Caki2 (cell line): ENCODE measurements around the gene ATP11C. TPM values are rescaled to one million over a fixed set of nuclear protein-coding genes. Genes with fewer than 3 reads are reported as not detected.
"Not testable (repeated sequence)": the region's sequence is repeated elsewhere in the genome, so short reads cannot be mapped to it uniquely, and the experiment has no call there.

Experiments
- DNase-seq: peaks from one replicate; pipeline ENCODE4 v3.0.0-alpha.2; 2015; ENCODE audit warnings: low read depth
- in situ Hi-C: cut with HindIII; loops from 2 replicates; pipeline ENCODE4 v1.10.0; 2016; ENCODE audit warnings: low sequenced_read_pairs, low pct_unique_long_range_greater_than_20kb, mixed read lengths
- total RNA-seq: library from RNA; depleted of rRNA; stranded (reverse); fragments of >200 nt; shearing (Covaris generic); gene quantifications from 2 replicates; pipeline ENCODE4 v1.2.3, GENCODE V29; 2014; ENCODE audit warnings: low replicate concordance; rRNA removed

ATP11C gene
- total RNA-seq: 15.1 and 19.0 TPM in 2 replicates

- in situ Hi-C loops: no loop called here
- DNase-seq: peak; percentile 74
Observed at GRCh38 chrX:139932901-139933796, at the start of gene ATP11C. Gene ATP11C, minus strand, starts transcription at chrX:139933053. Its CDS starts 1,011 bp downstream, at chrX:139932042.

- DNase-seq: peak; percentile 47
- in situ Hi-C loops: no loop called here
Observed at GRCh38 chrX:139974471-139974870, 41.6 kb upstream of the ATP11C start.

- no peak for DNase-seq
- in situ Hi-C loops: no loop called here
Observed at GRCh38 chrX:139972629-139973624, 40.1 kb upstream of the ATP11C start.

- DNase-seq: no peak
- in situ Hi-C loops: no loop called here
Observed at GRCh38 chrX:139972113-139972512, 39.3 kb upstream of the ATP11C start.

- in situ Hi-C loops: no loop called here
- no peak for DNase-seq
Observed at GRCh38 chrX:139971394-139971749, 38.5 kb upstream of the ATP11C start.

GRCh38 chrX:139969286-139969685, 36.4 kb upstream of the ATP11C start:
- no peak for DNase-seq
- in situ Hi-C loops: no loop called here

GRCh38 chrX:139967750-139968149, 34.9 kb upstream of the ATP11C start:
- in situ Hi-C loops: no loop called here
- no peak for DNase-seq

- no peak for DNase-seq
- in situ Hi-C loops: no loop called here
Observed at GRCh38 chrX:139967300-139967699, 34.4 kb upstream of the ATP11C start.

- DNase-seq, in situ Hi-C loops: not testable (repeated sequence)
Observed at GRCh38 chrX:139966159-139966558, 33.3 kb upstream of the ATP11C start.

- DNase-seq: no peak
- in situ Hi-C loops: no loop called here
Observed at GRCh38 chrX:139965421-139965820, 32.6 kb upstream of the ATP11C start, which contains the start of gene CXorf66. Gene CXorf66, minus strand, starts transcription at chrX:139965521. Its CDS starts 25 bp downstream, at chrX:139965496.

GRCh38 chrX:139961091-139961490, 28.2 kb upstream of the ATP11C start:
- in situ Hi-C loops, DNase-seq: not testable (repeated sequence)

- DNase-seq: no peak
- in situ Hi-C loops: no loop called here
Observed at GRCh38 chrX:139949703-139950102, 16.9 kb upstream of the ATP11C start.

- in situ Hi-C loops: no loop called here
- no peak for DNase-seq
Observed at GRCh38 chrX:139945075-139945474, 12.2 kb upstream of the ATP11C start.

- DNase-seq: no peak
- in situ Hi-C loops: no loop called here
Observed at GRCh38 chrX:139936259-139936658, 3.4 kb upstream of the ATP11C start.

- in situ Hi-C loops: no loop called here
- DNase-seq: no peak
Observed at GRCh38 chrX:139933904-139934303, 1.1 kb upstream of the ATP11C start.

- peak; percentile 63 for DNase-seq
- in situ Hi-C loops: no loop called here
Observed at GRCh38 chrX:139932073-139932900, 566 bp downstream of the ATP11C start.

- DNase-seq: no peak
- in situ Hi-C loops: no loop called here
Observed at GRCh38 chrX:139931646-139932072, 1.2 kb downstream of the ATP11C start.
